Peyer's patch (tissue), 4 donors: ENCODE results near the gene CHEK1.

Experiments
- POLR2A ChIP-seq, 2 donors: fragments of 450-650 bp; IDR thresholded peaks; one replicate each; pipeline ENCODE4 v1.5.1; 2017; ENCODE audit warnings: antibody characterized with exemption in 2 of 2, mild to moderate bottlenecking in 2 of 2, moderate library complexity in 2 of 2
- TF ChIP-seq, protein P1 (sequence below), 6 experiments: fragments of 450-650 bp in 4 of 6; fragments of 200-600 bp in 2 of 6; sonication (generic) in 1 of 6; IDR thresholded peaks; one replicate each; pipeline ENCODE4 v1.5.1; 2017 to 2019; ENCODE audit warnings: antibody characterized with exemption in 6 of 6, mild to moderate bottlenecking in 3 of 6, moderate library complexity in 1 of 6

DNA sequence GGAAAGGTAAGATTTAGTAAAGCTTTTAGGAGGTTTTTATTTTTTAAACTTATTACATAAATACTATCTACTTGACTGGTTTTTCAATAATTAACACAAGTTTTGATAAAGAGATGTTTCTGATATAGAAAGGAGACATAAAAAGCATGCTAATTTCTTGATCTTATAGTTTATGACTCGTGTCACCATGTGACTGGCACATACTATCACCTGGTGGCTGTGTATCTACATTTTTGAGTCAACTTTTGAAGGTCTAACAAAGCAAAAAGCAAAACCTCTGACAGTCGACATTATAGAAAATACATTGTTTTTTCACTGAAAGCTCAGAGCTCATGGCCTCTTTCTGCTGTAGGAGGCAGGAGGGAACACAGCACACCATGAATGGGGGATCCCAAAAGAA, 54.9 kb downstream of the CHEK1 start:
- TF ChIP-seq POLR2A (IDR thresholded peaks at IDR 0.05) = no peak
- TF ChIP-seq, protein P1, sequence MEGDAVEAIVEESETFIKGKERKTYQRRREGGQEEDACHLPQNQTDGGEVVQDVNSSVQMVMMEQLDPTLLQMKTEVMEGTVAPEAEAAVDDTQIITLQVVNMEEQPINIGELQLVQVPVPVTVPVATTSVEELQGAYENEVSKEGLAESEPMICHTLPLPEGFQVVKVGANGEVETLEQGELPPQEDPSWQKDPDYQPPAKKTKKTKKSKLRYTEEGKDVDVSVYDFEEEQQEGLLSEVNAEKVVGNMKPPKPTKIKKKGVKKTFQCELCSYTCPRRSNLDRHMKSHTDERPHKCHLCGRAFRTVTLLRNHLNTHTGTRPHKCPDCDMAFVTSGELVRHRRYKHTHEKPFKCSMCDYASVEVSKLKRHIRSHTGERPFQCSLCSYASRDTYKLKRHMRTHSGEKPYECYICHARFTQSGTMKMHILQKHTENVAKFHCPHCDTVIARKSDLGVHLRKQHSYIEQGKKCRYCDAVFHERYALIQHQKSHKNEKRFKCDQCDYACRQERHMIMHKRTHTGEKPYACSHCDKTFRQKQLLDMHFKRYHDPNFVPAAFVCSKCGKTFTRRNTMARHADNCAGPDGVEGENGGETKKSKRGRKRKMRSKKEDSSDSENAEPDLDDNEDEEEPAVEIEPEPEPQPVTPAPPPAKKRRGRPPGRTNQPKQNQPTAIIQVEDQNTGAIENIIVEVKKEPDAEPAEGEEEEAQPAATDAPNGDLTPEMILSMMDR (IDR thresholded peaks at IDR 0.05) = no peak
